BJ (cell line): ENCODE data around the gene MYCN. TPM values are rescaled to one million over a fixed set of nuclear protein-coding genes. Genes with fewer than 3 reads are reported as not detected.

Source experiments
- CTCF ChIA-PET: fragments of 350-600 bp; formaldehyde crosslinking; extraction: SDS; loops from one replicate; lab custom pipeline; 2021; ENCODE audit warnings: antibody characterized with exemption, inconsistent platforms; lab: Yijun Ruan, JAX
- POLR2A ChIA-PET: fragments of 300-600 bp; sonication (Branson Sonifier 250); formaldehyde crosslinking; extraction: SDS; loops from one replicate; lab custom pipeline; 2021; ENCODE audit warnings: antibody characterized with exemption; lab: Charles Lee
- DNase-seq: peaks from one replicate; pipeline ENCODE4 v3.0.0-alpha.2; 2011; ENCODE audit warnings: low read depth
- H3K27me3 ChIP-seq: 2 replicates; pipeline ENCODE4 v1.6.0; 2011; ENCODE audit warnings: low read length; ENCODE audit not compliant: control insufficient read depth, insufficient read depth
- H3K36me3 ChIP-seq: 2 replicates; pipeline ENCODE4 v1.5.1; 2011; ENCODE audit warnings: low read length; ENCODE audit not compliant: control insufficient read depth, insufficient read depth
- H3K4me3 ChIP-seq: 2 replicates; pipeline ENCODE4 v1.5.1; 2011; ENCODE audit warnings: low read depth, mild to moderate bottlenecking, control low read depth, low read length
- CTCF ChIP-seq: IDR thresholded peaks from 2 replicates; pipeline ENCODE4 v1.5.1; 2011; ENCODE audit warnings: low read depth, mild to moderate bottlenecking, control low read depth, inconsistent platforms, low read length, moderate library complexity; ENCODE audit not compliant: insufficient read depth
- polyA plus RNA-seq: library from polyadenylated mRNA; depleted of rRNA; stranded (reverse); fragments of >200 nt; gene quantifications from 2 replicates; pipeline ENCODE4 v1.2.3, GENCODE V29; 2011

Gene MYCN
- polyA plus RNA-seq, 1 experiment: not detected

- Histone ChIP-seq H3K4me3 (no peak overlapping the region), H3K27me3 (no peaks in the 10 kb centered on the region), H3K36me3 (no peaks in the 10 kb centered on the region)
- no peak for DNase-seq
- POLR2A ChIA-PET: no interaction called here
- no peak for TF ChIP-seq CTCF
- CTCF ChIA-PET: no interaction called here
Measured at GRCh38 chr2:15893689-15894480, 46.5 kb upstream of the MYCN start.

- ChIA-PET CTCF (interaction anchor here (0.6 kb wide), 1 partner anchor 15 kb away, joined by 3 read pairs; no protein-coding TSS in a partner anchor), POLR2A (no interaction called here)
- no peaks in the 10 kb centered on the region for H3K27me3 ChIP-seq
- no peaks in the 10 kb centered on the region for H3K36me3 ChIP-seq
- no peak overlapping the region for H3K4me3 ChIP-seq
- no peak for DNase-seq
- TF ChIP-seq CTCF: no peak
Measured at GRCh38 chr2:15894481-15895144, 45.7 kb upstream of the MYCN start.

GRCh38 chr2:15895615-15896469 is 44.5 kb upstream of the MYCN start:
- CTCF ChIA-PET: interaction anchor here (0.6 kb wide), 1 partner anchor 14 kb away, joined by 3 read pairs; no protein-coding TSS in a partner anchor
- POLR2A ChIA-PET: no interaction called here

GRCh38 chr2:15896859-15897258 is 43.5 kb upstream of the MYCN start:
- Histone ChIP-seq H3K4me3 (no peak overlapping the region), H3K36me3 (no peaks in the 10 kb centered on the region), H3K27me3 (no peaks in the 10 kb centered on the region)
- no peak for TF ChIP-seq CTCF
- ChIA-PET CTCF (no interaction called here), POLR2A (no interaction called here)
- DNase-seq: no peak

More at GRCh38 chr2:15895615-15896469, 44.5 kb upstream of the MYCN start:
- DNase-seq: no peak
- Histone ChIP-seq H3K36me3 (no peaks in the 10 kb centered on the region), H3K4me3 (no peak overlapping the region), H3K27me3 (no peaks in the 10 kb centered on the region)
- no peak for TF ChIP-seq CTCF
